Measurements from ENCODE around the gene AOPEP.

AOPEP gene

GRCh38 chr9:94912700-94913249 lies 186.3 kb downstream of the AOPEP start:
- H3K27ac ChIP-seq, result peak overlapping the region; percentile 19; the same call in 1 of the 2 replicates
- TF ChIP-seq CTCF (conservative IDR thresholded peaks at IDR 0.05) (no peak), ZFX (IDR thresholded peaks at IDR 0.05) (no peak)

GRCh38 chr9:94913550-94913949 lies 187.1 kb downstream of the AOPEP start:
- no peak overlapping the region for H3K27ac ChIP-seq
- TF ChIP-seq ZFX (IDR thresholded peaks at IDR 0.05) (no peak), CTCF (conservative IDR thresholded peaks at IDR 0.05) (no peak)

- H3K27ac ChIP-seq, result peak overlapping the region; percentile 57
- TF ChIP-seq ZFX (IDR thresholded peaks at IDR 0.05) (no peak), CTCF (conservative IDR thresholded peaks at IDR 0.05) (no peak)
These were observed 189.3 kb downstream of the AOPEP start for GRCh38 chr9:94915476-94916450.

- peak overlapping the region; percentile 67 for H3K27ac ChIP-seq
These were observed 190.5 kb downstream of the AOPEP start for GRCh38 chr9:94916956-94917355.

GRCh38 chr9:94918038-94918753 lies 191.7 kb downstream of the AOPEP start:
- TF ChIP-seq CTCF (conservative IDR thresholded peaks at IDR 0.05) (no peak), ZFX (IDR thresholded peaks at IDR 0.05) (no peak)
- no peak overlapping the region for H3K27ac ChIP-seq

More at GRCh38 chr9:94916956-94917355, 190.5 kb downstream of the AOPEP start:
- TF ChIP-seq ZFX (IDR thresholded peaks at IDR 0.05) (no peak), CTCF (conservative IDR thresholded peaks at IDR 0.05) (no peak)

- TF ChIP-seq ZFX (IDR thresholded peaks at IDR 0.05), result no peak
- no peak for TF ChIP-seq CTCF (conservative IDR thresholded peaks at IDR 0.05)
- no peak overlapping the region for H3K27ac ChIP-seq
These were observed 193.0 kb downstream of the AOPEP start for GRCh38 chr9:94919376-94920098.
